Aortic smooth muscle cell (primary cell): Measurements from ENCODE around the gene RNF26. TPM values are rescaled to one million over a fixed set of nuclear protein-coding genes. Genes with fewer than 3 reads are reported as not detected.

Experiments used
- total RNA-seq: library from RNA; depleted of rRNA; stranded (reverse); fragments of >200 nt; gene quantifications from 2 replicates; pipeline ENCODE4 v1.2.3, GENCODE V29; 2014

Gene RNF26
- total RNA-seq = 3.2 and 5.1 TPM in 2 replicates

DNA sequence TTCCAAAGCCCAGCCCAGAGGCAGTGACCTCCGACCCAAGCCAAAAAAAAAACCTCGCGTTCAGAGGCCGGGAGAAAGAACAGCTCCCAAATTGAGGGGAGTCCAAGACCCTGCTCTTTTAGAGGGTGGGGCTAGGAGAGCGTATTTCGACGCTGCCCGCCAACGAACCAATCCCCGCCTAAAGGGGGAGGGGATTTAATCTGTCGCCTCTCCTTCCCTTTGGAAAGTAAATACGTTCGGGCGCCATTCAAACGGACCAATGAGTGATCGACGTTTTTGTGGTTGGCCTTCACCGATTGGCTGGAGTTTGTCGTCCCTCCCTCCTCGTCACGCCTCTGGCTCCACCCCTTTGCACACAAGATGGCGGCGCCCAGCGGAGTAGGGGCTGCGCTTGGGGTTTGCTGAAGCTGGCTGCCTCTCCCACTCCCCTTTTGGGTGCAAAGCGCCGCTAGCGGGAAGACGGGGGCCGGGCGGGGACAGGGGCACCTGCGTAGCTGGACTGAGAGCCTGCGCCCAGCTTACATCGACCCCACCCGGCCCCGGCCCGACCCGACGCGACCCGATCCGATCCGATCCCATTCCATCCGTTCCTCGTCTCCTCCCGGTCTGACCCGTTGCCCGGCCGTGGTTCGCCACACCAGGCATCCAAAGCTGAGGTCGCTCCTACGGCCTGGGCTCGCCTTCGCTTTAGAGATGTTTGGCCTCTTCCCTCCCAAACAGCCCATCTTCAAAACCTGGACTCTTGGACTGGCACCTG, at the start of gene RNF26:
Gene RNF26, plus strand, starts transcription at position 354 of the 757 bp plus-strand sequence. CDS start 596 bp downstream, outside the sequence.

DNA sequence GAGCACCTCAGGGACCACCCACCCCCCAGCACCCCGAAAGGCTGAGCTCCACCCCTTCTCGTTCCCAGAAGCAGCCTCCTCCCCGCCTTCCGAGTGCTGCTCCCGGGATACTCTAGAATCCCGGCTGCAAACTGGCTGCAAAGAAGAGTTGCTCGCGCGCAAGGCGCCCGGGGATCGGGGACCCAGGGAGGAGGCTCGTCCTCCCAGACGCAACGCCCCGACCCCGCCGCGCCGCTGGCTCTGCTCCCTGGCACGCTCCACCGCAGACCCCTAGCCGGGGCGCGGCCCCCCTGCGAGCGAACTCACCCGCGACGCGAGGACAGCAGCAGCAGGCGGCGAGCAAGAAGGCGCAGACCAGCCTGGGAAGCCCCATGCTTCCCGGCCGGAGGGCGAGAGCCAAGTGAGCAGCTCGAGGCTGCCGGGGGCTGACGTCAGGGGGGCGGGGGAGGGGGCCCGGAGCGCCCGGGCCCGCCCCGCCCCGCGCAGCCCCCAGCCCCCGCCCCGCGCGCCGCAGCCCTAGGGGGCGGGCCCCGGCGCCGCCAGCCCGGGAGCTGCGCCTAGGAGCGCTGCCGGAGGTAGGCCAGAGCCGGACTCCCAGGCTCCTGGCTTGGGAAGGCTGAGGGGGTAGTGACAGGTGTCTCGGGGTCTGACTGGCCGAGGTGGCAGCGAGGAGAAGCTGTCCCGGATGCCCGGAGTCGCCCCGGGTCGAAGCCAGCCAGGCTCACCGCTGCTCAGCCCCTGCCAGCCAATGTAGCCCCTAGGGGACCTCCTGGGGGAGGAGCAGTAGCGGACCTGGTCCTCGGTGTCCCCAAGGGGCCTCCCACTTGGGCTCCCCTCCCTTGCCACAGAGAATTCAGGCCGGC, 17.4 kb upstream of the RNF26 start, which contains the start of gene MCAM:
Gene MCAM, minus strand, starts transcription at position 402 of the 863 bp plus-strand sequence. Its CDS starts 29 bp downstream, at position 373.

DNA sequence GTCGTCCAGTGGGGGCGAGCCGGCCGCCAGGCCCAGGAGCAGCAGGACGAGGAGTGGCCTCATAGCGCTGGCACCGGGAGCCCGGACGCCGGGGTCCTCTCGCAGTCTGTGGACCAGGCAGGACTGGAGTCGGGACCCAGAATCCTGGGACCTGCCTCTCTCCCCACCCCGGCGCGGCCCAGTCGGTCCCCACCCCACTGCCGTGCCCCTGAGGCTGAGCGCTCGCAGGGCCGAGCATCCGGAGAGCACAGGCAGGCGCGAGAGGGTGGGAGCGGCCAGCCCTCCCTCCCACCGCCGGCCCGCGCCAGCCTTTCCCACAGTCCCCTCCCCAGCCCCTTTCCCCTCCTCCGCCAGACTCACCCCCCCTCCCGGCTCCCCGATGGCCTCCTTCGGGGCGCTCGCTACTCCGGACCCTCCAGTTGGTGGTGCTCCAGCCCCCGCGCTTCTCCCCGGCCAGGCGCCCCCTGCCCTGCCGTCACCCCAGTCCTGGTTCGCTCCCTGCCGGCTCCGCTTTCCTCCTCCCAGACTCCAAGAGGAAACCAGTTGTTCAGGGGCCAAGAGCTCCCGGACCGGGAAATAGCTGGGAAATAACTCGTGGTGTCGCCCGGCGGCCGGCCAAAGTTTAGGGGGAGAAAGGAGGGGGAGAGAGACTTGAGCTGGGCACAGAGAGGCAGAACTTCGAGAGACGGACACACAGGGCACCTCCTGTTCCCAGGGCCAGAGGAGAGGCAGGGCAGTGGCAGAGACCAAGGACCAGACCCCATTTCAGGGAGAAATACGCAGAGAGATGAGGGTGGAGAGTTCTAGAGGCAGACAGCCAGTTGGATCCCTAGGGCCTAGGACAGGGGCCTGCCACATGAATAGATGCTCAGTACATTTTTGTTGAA, 6.3 kb downstream of the RNF26 start, which contains the start of gene C1QTNF5:
Gene C1QTNF5, minus strand, starts transcription at position 549 of the 887 bp plus-strand sequence. Its CDS starts 486 bp downstream, at position 63.

DNA sequence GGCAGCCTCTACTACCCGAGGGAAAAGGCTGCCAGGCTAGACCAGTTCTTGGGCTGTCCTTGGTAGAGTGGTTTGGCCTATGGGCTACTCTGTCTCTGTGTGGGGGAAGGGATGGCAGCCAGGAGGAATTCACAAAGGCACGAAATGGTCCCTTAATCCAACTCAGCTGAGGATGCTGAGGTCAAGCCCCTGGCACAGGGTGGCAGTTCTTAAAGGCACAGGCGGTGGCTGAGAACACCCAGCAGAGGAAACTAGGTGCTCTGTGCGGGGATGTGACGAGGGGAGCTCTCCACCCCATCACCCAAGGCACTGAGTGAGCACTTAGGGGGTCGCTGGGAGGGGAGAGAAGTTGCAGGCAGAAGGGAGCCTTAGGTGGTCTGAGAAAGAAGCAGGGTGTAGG, 12.3 kb downstream of the RNF26 start, which contains the start of gene MFRP:
Gene MFRP, minus strand, starts transcription at position 101 of the 400 bp plus-strand sequence. CDS start 192 bp downstream, outside the sequence.

DNA sequence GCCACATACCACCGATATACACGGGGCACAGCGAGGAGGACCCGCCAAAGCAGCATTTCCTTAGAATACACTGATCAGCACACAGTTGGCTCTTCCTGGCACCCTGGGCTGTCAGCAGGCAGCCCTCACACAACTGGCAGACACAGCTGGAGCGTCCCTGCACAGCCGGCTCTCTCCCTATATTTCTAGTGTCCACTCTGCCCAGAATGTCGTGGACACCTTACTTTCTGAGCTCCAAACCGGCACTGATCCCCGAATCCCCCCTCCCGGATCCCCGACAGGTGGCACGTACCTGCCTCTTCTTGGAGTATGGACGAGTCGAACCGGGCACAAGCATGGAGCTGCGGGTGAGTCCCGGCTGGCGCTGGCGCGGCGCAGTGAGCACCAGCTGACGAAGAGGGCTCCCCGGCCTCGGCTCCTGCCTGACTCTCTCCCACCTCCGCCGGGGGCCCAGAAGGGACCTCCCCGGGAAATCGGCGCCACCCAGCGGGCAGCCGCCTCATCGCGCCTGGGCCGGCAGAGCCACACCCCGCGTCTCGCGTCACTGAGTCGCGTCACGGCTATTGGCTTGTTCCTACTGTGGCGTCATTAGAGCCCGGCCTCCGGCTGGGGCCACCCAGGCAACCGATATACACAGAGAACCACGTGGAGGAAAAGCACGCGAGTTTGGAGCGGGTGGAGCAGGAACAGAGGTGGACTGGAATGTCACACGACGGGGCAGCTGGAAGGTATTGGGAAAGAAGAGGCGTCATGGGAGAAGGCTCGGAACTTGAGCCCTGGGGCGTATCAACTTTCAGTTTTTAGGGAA, 47.1 kb downstream of the RNF26 start, which contains the start of gene USP2:
Gene USP2, minus strand, starts transcription at position 510 of the 808 bp plus-strand sequence. CDS start 8,210 bp downstream, outside the sequence.

Other genes with a start within 250 kb of the RNF26 start
- 3.7 and 5.8 TPM in 2 replicates for gene HMBS, start 249.6 kb upstream of the RNF26 start, total RNA-seq
- gene DPAGT1, start 232.7 kb upstream of the RNF26 start, total RNA-seq = 8.8 and 11.8 TPM in 2 replicates
- gene C2CD2L, start 227.2 kb upstream of the RNF26 start, total RNA-seq = 3.3 and 3.7 TPM in 2 replicates
- 12.4 and 12.9 TPM in 2 replicates for gene HINFP, start 212.9 kb upstream of the RNF26 start, total RNA-seq
- under 0.01 TPM in 1 of 2 replicates, not detected in the other for gene ABCG4, start 185.5 kb upstream of the RNF26 start, total RNA-seq
- gene NLRX1, start 165.8 kb upstream of the RNF26 start, total RNA-seq = 13.9 and 16.2 TPM in 2 replicates
- not detected in 2 replicates for gene NHERF4, start 149.1 kb upstream of the RNF26 start, total RNA-seq
- gene CBL, start 128.2 kb upstream of the RNF26 start, total RNA-seq = 3.4 and 5.0 TPM in 2 replicates
- gene MCAM, start 17.4 kb upstream of the RNF26 start, total RNA-seq = 33.9 and 60.8 TPM in 2 replicates
- gene C1QTNF5, start 6.4 kb downstream of the RNF26 start, total RNA-seq = 22.6 and 35.6 TPM in 2 replicates
- gene MFRP, start 12.2 kb downstream of the RNF26 start, total RNA-seq = not detected in 2 replicates
- gene USP2, start 47.2 kb downstream of the RNF26 start, total RNA-seq = 0.06 and 0.13 TPM in 2 replicates
- gene THY1, start 88.6 kb downstream of the RNF26 start, total RNA-seq = 24.7 and 49.1 TPM in 2 replicates